A549 (cell line): ENCODE measurements around the gene VGLL3. TPM values are rescaled to one million over a fixed set of nuclear protein-coding genes. Genes with fewer than 3 reads are reported as not detected.

Source experiments
- ATAC-seq, 2 experiments: fragments of 200-7000 bp in 1 of 2; fragments of >200 bp in 1 of 2; cut with Nextera tagmentation in 1 of 2; cut with Tn5 transposase in 1 of 2; 3 replicates each; pipeline versions ENCODE4 v1.8.0 to v1.9.1; 2018 to 2020; ENCODE audit warnings: mild to moderate bottlenecking in 1 of 2, moderate library complexity in 1 of 2
- CTCF ChIA-PET: fragments of 300-600 bp; sonication (Branson Sonifier 250); formaldehyde crosslinking; extraction: SDS; loops from one replicate; lab custom pipeline; 2021; ENCODE audit warnings: antibody characterized with exemption, inconsistent platforms; lab: Yijun Ruan, JAX
- POLR2A ChIA-PET: fragments of 350-600 bp; formaldehyde crosslinking; extraction: SDS; loops from one replicate; lab custom pipeline; 2021; ENCODE audit warnings: antibody characterized with exemption, inconsistent platforms; lab: Yijun Ruan, JAX
- DNase-seq, 2 experiments: peaks; one replicate each; pipeline versions ENCODE4 v3.0.0 to v3.0.0-alpha.2; 2011 to 2016; ENCODE audit warnings: low read depth in 1 of 2, low spot score in 1 of 2
- FAIRE-seq: peaks from 2 replicates; lab custom pipeline; 2011; peaks lifted over from hg19 to GRCh38; lab: Jason Lieb, UNC
- H3K27ac ChIP-seq, 2 experiments: fragments of >200 bp; sonication (Bioruptor Twin); formaldehyde crosslinking; 3 replicates each; pipeline ENCODE4 v1.5.1; 2016 to 2017
- H3K4me1 ChIP-seq: fragments of >200 bp; sonication (Bioruptor Twin); formaldehyde crosslinking; 3 replicates; pipeline ENCODE4 v1.6.1; 2016
- H3K4me2 ChIP-seq: fragments of >200 bp; sonication (Bioruptor Twin); formaldehyde crosslinking; 3 replicates; pipeline ENCODE4 v1.6.1; 2016
- H3K4me3 ChIP-seq: fragments of >200 bp; sonication (Bioruptor Twin); formaldehyde crosslinking; 3 replicates; pipeline ENCODE4 v1.5.1; 2016
- H3K9me3 ChIP-seq: fragments of >200 bp; sonication (Bioruptor Twin); formaldehyde crosslinking; 3 replicates; pipeline ENCODE4 v1.6.1; 2016
- BCL3 ChIP-seq: fragments of >200 bp; sonication (Bioruptor Twin); formaldehyde crosslinking; IDR thresholded peaks from 3 replicates; pipeline ENCODE4 v1.6.1; 2016
- CHD2 ChIP-seq: fragments of 150-350 bp; IDR thresholded peaks from 2 replicates; pipeline ENCODE4 v1.6.1; 2014; ENCODE audit warnings: low read length; ENCODE audit not compliant: partially characterized antibody
- CHD4 ChIP-seq: fragments of 200-600 bp; sonication (generic); IDR thresholded peaks from 2 replicates; pipeline ENCODE4 v1.6.1; 2016; ENCODE audit warnings: antibody characterized with exemption, mild to moderate bottlenecking, borderline replicate concordance
- EHF ChIP-seq: fragments of 250-450 bp; sonication (Bioruptor Pico); IDR thresholded peaks from 2 replicates; pipeline ENCODE4 v1.5.0; 2020; ENCODE audit warnings: mild to moderate bottlenecking
- ESRRA ChIP-seq: fragments of 150-350 bp; IDR thresholded peaks from 2 replicates; pipeline ENCODE4 v1.6.1; 2014; ENCODE audit warnings: mild to moderate bottlenecking, low read length, borderline replicate concordance
- FOSL2 ChIP-seq, 2 experiments: fragments of 450-650 bp in 1 of 2; fragments of >200 bp in 1 of 2; sonication (Bioruptor Twin) in 1 of 2; formaldehyde crosslinking; IDR thresholded peaks; 2 replicates each; pipeline versions ENCODE4 v1.5.0 to v1.6.1; 2016 to 2020; ENCODE audit warnings: mild to moderate bottlenecking in 1 of 2, moderate library complexity in 1 of 2
- FOXS1 ChIP-seq: fragments of 250-450 bp; sonication (Bioruptor Pico); IDR thresholded peaks from 2 replicates; pipeline ENCODE4 v1.5.0; 2020; ENCODE audit warnings: mild to moderate bottlenecking, moderate library complexity
- GATA3 ChIP-seq: IDR thresholded peaks from 2 replicates; pipeline ENCODE4 v1.6.1; 2012; ENCODE audit warnings: borderline replicate concordance
- HDAC2 ChIP-seq: fragments of 200-600 bp; sonication (generic); IDR thresholded peaks from 2 replicates; pipeline ENCODE4 v1.6.1; 2016
- HOXA7 ChIP-seq: fragments of 250-450 bp; sonication (Bioruptor Pico); IDR thresholded peaks from 2 replicates; pipeline ENCODE4 v1.5.0; 2020; ENCODE audit warnings: mild to moderate bottlenecking, moderate library complexity
- JUNB ChIP-seq: fragments of >200 bp; sonication (Bioruptor Twin); formaldehyde crosslinking; IDR thresholded peaks from 2 replicates; pipeline ENCODE4 v1.6.1; 2016
- KDM1A ChIP-seq: fragments of 200-600 bp; sonication (generic); IDR thresholded peaks from 2 replicates; pipeline ENCODE4 v1.6.1; 2016; ENCODE audit warnings: low read depth, mild to moderate bottlenecking
- KDM5A ChIP-seq: fragments of 200-600 bp; sonication (generic); IDR thresholded peaks from 2 replicates; pipeline ENCODE4 v1.6.1; 2016; ENCODE audit warnings: antibody characterized with exemption, mild to moderate bottlenecking
- MAFK ChIP-seq: fragments of 450-650 bp; IDR thresholded peaks from 2 replicates; pipeline ENCODE4 v1.6.1; 2014; ENCODE audit not compliant: partially characterized antibody
- MYC ChIP-seq: IDR thresholded peaks from 2 replicates; pipeline ENCODE4 v1.6.1; 2012; ENCODE audit warnings: mild to moderate bottlenecking, inconsistent platforms, low read length, improper control_type of control experiment, borderline replicate concordance
- RARB ChIP-seq: fragments of 250-450 bp; sonication (Bioruptor Pico); IDR thresholded peaks from 2 replicates; pipeline ENCODE4 v1.8.0; 2021; ENCODE audit warnings: mild to moderate bottlenecking, moderate library complexity
- REST ChIP-seq: fragments of 200-600 bp; sonication (generic); IDR thresholded peaks from 2 replicates; pipeline ENCODE4 v1.6.1; 2016; ENCODE audit warnings: antibody characterized with exemption, mild to moderate bottlenecking, moderate library complexity
- RNF2 ChIP-seq: fragments of 200-600 bp; sonication (generic); IDR thresholded peaks from 2 replicates; pipeline ENCODE4 v1.6.1; 2016; ENCODE audit warnings: low read depth, mild to moderate bottlenecking, antibody characterized with exemption, moderate library complexity, borderline replicate concordance
- ZNF302 ChIP-seq: fragments of 250-450 bp; sonication (Bioruptor Pico); IDR thresholded peaks from 2 replicates; pipeline ENCODE4 v1.9.0; 2021; ENCODE audit warnings: inconsistent platforms, mild to moderate bottlenecking, moderate library complexity
- ZSCAN20 ChIP-seq: fragments of 250-450 bp; sonication (Bioruptor Pico); IDR thresholded peaks from 2 replicates; pipeline ENCODE4 v1.8.0; 2022; ENCODE audit warnings: mild to moderate bottlenecking, moderate library complexity
- WGBS: methylation state at CpG from one replicate; pipeline ENCODE4 v1.1.6; 2017; ENCODE audit errors: missing lambda C conversion rate; 5-methylcytosine and 5-hydroxymethylcytosine counted together
- polyA plus RNA-seq, 4 experiments: library from polyadenylated mRNA; depleted of rRNA in 3 of 4; stranded (reverse); fragments of >200 nt; fragmentation: RNase III in 1 of 4; extraction: RNeasy Plus Mini Kit Qiagen cat#74134 plus additional on column Dnase treatment in 1 of 4; gene quantifications; 2 replicates in 3 of 4; 3 replicates in 1 of 4; pipeline ENCODE4 v1.2.3, GENCODE V29; 2011 to 2017
- TF ChIP-seq, protein P1 (sequence below): fragments of 450-650 bp; IDR thresholded peaks from 2 replicates; pipeline ENCODE4 v1.6.1; 2014; ENCODE audit warnings: antibody characterized with exemption

VGLL3 gene
- polyA plus RNA-seq, 2 of the 4 experiments (the other 2 are of a cell fraction), result 4.3 to 13.0 TPM

DNA sequence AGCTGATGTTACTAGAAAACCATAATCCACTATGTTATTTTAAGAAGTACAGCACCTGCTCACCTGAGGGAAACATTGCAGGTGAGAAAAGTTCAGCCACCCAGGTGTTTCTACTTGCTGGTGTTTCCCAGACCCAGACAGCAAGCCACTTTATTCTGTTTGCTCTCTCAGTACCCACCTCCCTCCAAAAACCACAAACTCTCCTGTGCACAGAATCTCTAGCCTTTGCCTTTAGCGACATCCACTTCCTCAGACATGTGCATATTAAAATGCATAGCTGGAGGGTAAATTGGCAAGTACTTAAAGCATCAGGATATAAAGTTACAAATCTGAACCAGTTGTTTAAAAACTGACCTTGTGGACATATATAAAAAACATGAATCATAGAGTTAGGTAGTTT, 36.7 kb downstream of the VGLL3 start:
- WGBS, result 88% methylated on average over 1 of the region's 1 CpG
- ChIA-PET CTCF (interaction anchor here (1.0 kb wide), 1 partner anchor 14 kb away, joined by 3 read pairs; no protein-coding TSS in a partner anchor), POLR2A (no interaction called here)
- H3K27ac ChIP-seq, result no peak overlapping the region
- ATAC-seq (no peak), DNase-seq (no peak), FAIRE-seq (no peak)
- H3K4me2 ChIP-seq, result no peak overlapping the region
- no peak overlapping the region for H3K4me3 ChIP-seq
- H3K4me1 ChIP-seq, result peaks cover 27% of the 10 kb centered on the region
- no peaks in the 10 kb centered on the region for H3K9me3 ChIP-seq
- no peak for TF ChIP-seq GATA3
- no peak for TF ChIP-seq CHD4
- no peak for TF ChIP-seq RNF2
- TF ChIP-seq KDM5A, result no peak
- no peak for TF ChIP-seq REST
- no peak for TF ChIP-seq HOXA7 (CRISPR knock-in tag)
- TF ChIP-seq EHF (CRISPR knock-in tag), result no peak
- no peak for TF ChIP-seq ZNF302 (CRISPR knock-in tag)

GRCh38 chr3:86951322-86951721, 39.6 kb downstream of the VGLL3 start:
- peak overlapping the region; percentile 1 to 8; a peak in 1 of 6 replicates for H3K27ac ChIP-seq
- H3K4me1 ChIP-seq, result peaks cover 38% of the 10 kb centered on the region
- peak overlapping the region; percentile 7; the same call in 2 of the 3 replicates for H3K4me2 ChIP-seq
- no peak for FAIRE-seq
- no peaks in the 10 kb centered on the region for H3K9me3 ChIP-seq
- ATAC-seq, result peak; percentile 62 to 66; a peak in 5 of 6 replicates
- TF ChIP-seq, protein P1, sequence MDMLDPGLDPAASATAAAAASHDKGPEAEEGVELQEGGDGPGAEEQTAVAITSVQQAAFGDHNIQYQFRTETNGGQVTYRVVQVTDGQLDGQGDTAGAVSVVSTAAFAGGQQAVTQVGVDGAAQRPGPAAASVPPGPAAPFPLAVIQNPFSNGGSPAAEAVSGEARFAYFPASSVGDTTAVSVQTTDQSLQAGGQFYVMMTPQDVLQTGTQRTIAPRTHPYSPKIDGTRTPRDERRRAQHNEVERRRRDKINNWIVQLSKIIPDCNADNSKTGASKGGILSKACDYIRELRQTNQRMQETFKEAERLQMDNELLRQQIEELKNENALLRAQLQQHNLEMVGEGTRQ, result no peak
- 0 out of 2 replicates have a peak, but pooled peaks have one; percentile 24 for TF ChIP-seq JUNB
- peak; percentile 30; the same call in 1 of the 2 replicates for TF ChIP-seq FOSL2 (IDR thresholded peaks at IDR 0.05)
- TF ChIP-seq FOSL2 (CRISPR knock-in tag; IDR thresholded peaks at IDR 0.05), result peak; percentile 52; the same call in 1 of the 2 replicates
- H3K4me3 ChIP-seq, result no peak overlapping the region
- POLR2A ChIA-PET, result no interaction called here
- CTCF ChIA-PET, result interaction anchor here (0.7 to 1.4 kb wide), 2 partner anchors 8 to 14 kb away, joined by 3 read pairs; no protein-coding TSS in a partner anchor
- peak in 1 of 2 experiments; percentile 13 for DNase-seq

DNA sequence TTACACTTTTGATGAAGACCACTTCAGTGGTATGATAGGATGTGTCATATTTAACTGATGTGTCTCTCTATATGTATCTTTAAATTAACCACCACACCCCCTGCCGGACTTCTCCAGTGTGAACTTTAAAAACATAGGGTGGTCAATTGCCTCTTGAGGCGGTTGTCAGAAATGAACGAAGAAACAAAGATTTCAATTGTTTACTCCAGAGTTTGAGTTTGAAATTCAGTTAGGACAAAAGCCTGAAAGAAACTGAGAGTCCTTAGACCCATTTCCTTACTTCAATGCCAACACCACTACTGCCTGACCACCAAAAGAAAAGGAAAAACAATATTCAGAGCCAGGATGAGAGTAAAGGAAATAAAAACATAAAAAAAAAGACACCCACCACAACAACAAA, 40.2 kb downstream of the VGLL3 start:
- DNase-seq (no peak), ATAC-seq (no peak), FAIRE-seq (no peak)
- TF ChIP-seq CHD2 (no peak), BCL3 (no peak), ZSCAN20 (CRISPR knock-in tag) (no peak), MYC (no peak), RARB (no peak), JUNB (no peak), FOXS1 (CRISPR knock-in tag) (no peak), MAFK (no peak), KDM1A (no peak), HDAC2 (no peak), ZNF302 (CRISPR knock-in tag) (no peak), ESRRA (no peak)
- Histone ChIP-seq H3K4me3 (no peak overlapping the region), H3K27ac (no peak overlapping the region), H3K4me2 (no peak overlapping the region; the same call in 2 of the 3 replicates), H3K9me3 (no peaks in the 10 kb centered on the region), H3K4me1 (peaks cover 38% of the 10 kb centered on the region)
- ChIA-PET CTCF (no interaction called here), POLR2A (no interaction called here)
- 92% methylated on average over 3 of the region's 3 CpGs for WGBS
